Measurements from ENCODE around the gene BAIAP2.

Gene BAIAP2

GRCh38 chr17:81102869-81103268 lies 67.9 kb downstream of the BAIAP2 start:
- no peak for TF ChIP-seq POLR2A (IDR thresholded peaks at IDR 0.05; ENCODE audit: low read depth, low read length)
- DNase-seq (ENCODE audit: insufficient read length, low spot score) (no peak), FAIRE-seq (no peak)

DNA sequence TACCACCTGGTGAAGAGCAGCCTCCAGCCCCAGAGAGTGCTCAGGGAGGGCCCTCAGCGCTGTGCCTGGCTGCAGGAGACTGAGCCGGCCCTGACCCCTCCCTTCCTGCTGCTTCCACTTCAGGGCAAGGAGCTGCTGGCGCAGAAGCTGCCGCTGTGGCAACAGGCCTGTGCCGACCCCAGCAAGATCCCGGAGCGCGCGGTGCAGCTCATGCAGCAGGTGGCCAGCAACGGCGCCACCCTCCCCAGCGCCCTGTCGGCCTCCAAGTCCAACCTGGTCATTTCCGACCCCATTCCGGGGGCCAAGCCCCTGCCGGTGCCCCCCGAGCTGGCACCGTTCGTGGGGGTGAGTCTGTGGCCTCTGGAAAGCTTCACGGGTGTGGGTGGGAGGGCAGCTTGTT lies 68.4 kb downstream of the BAIAP2 start:
- TF ChIP-seq POLR2A (IDR thresholded peaks at IDR 0.05; ENCODE audit: low read depth, low read length) = no peak
- FAIRE-seq (no peak), DNase-seq (ENCODE audit: insufficient read length, low spot score) (no peak)

DNA sequence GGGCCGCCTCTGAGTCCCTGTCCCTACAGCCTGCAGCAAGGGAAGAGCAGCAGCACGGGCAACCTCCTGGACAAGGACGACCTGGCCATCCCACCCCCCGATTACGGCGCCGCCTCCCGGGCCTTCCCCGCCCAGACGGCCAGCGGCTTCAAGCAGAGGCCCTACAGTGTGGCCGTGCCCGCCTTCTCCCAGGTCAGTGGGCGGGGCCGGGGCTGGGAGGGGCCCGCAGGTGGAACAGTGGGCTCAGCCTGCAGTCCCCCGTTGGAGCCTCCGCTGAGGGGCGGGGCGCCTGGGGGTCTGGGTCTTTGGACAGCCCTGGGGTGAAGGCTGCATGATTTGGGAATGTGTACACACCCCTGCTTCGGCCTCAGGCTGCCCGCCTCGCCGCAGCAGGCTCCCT lies 71.8 kb downstream of the BAIAP2 start:
- DNase-seq (ENCODE audit: insufficient read length, low spot score) (no peak), FAIRE-seq (no peak)
- no peak for TF ChIP-seq POLR2A (IDR thresholded peaks at IDR 0.05; ENCODE audit: low read depth, low read length)

GRCh38 chr17:81108220-81108619 lies 73.3 kb downstream of the BAIAP2 start:
- no peak for TF ChIP-seq POLR2A (IDR thresholded peaks at IDR 0.05; ENCODE audit: low read depth, low read length)
- no peak for FAIRE-seq
- DNase-seq (ENCODE audit: insufficient read length, low spot score) = no peak

- DNase-seq (ENCODE audit: insufficient read length, low spot score) (no peak), FAIRE-seq (no peak)
- no peak for TF ChIP-seq POLR2A (IDR thresholded peaks at IDR 0.05; ENCODE audit: low read depth, low read length)
These were observed 75.0 kb downstream of the BAIAP2 start for GRCh38 chr17:81109957-81110356.

GRCh38 chr17:81110488-81111040 lies 75.6 kb downstream of the BAIAP2 start:
- TF ChIP-seq POLR2A (IDR thresholded peaks at IDR 0.05; ENCODE audit: low read depth, low read length) = no peak
- DNase-seq (ENCODE audit: insufficient read length, low spot score) (no peak), FAIRE-seq (no peak)

- no peak for DNase-seq (ENCODE audit: insufficient read length, low spot score)
- no peak for TF ChIP-seq POLR2A (IDR thresholded peaks at IDR 0.05; ENCODE audit: low read depth, low read length)
- FAIRE-seq = no peak
These were observed 76.1 kb downstream of the BAIAP2 start for GRCh38 chr17:81111066-81111465.

- TF ChIP-seq POLR2A (IDR thresholded peaks at IDR 0.05; ENCODE audit: low read depth, low read length) = no peak
- FAIRE-seq = no peak
These were observed 77.5 kb downstream of the BAIAP2 start for GRCh38 chr17:81112450-81112849.

DNA sequence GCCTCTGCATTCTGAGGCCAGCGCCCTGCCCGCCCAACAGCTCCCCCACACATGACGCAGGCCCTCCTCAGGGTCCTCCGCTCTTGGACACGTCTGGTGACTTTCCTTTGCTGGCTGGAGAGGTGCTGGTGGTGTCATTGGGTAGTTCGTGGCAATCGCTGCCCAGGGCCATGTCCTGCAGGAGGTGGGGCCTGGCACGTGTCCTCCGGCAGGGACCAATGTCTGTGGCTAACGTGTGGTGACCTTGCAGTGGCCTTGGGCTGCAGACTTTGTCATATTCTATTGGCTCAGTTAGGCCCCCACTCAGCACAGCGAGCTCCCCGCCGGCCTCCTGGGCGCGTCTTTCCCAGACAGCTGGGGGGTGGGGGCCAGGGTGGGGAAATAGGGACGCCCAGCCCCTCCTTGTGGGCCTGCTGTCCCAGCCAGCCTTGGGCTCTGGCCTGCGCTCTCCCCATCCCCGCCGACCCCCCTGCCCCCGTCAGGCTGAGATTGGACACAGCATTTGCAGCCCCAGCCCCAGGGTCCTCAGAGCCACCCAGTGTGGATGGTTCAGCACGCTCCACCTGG lies 78.3 kb downstream of the BAIAP2 start:
- DNase-seq (ENCODE audit: insufficient read length, low spot score) (no peak), FAIRE-seq (no peak)
- no peak for TF ChIP-seq POLR2A (IDR thresholded peaks at IDR 0.05; ENCODE audit: low read depth, low read length)

More at GRCh38 chr17:81112450-81112849, 77.5 kb downstream of the BAIAP2 start:
- no peak for DNase-seq (ENCODE audit: insufficient read length, low spot score)

DNA sequence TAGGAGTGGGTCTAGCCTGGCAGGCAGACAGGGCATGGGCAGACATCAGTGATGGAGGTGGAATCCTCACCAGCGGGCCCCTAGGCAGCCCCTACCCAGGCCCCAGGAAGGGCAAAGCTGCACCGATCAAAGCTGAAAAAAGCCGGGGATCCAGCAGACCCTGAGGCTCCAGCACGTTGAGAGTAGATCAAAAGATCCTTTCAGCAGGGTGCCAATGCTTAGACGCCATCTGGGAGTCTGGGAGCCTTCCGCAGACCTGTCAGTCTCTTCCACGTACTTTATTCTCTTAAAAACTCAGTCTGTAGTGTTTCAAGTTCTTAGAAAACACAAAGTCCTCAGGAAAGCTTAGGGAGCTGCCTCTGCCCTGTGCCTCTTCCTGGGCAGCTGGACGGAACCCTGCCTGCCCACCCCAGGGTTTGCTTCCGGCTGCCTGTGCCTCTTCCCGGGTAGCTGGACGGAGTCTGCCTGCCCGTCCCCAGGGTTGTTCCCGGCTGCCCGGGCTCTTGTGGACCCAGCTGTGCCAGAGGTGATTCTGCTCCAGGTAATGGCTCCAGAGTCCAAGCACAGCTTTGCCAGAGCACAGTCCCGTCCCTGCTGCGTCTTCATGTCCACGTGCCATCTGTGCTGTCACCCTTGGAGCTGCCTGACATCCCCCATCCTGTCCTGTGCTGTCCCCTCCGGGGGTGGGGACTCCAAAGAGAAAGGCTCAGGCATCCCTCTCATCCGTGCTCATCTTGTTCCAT lies 79.6 kb downstream of the BAIAP2 start:
- FAIRE-seq = no peak
- TF ChIP-seq POLR2A (IDR thresholded peaks at IDR 0.05; ENCODE audit: low read depth, low read length) = no peak
- no peak for DNase-seq (ENCODE audit: insufficient read length, low spot score)

DNA sequence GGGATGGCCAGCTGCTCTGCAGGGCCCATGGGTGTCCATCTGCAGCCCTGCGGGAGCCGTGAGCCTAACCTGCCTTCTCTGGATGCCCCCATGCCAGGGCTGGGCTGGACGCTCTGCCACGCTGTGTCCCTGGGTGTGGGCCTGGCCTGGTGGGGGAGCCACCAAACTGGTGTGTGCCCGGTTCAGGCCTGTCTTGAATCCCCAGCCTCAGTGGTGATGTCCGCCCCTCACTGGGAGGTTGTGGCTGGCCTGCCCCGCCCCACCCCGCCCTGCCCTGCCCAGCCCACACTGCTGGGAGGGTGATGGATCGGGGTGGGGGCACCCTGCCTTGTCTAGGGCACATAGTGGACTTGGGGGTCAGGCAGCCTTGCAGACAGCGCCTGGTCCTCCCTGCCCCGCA lies 80.3 kb downstream of the BAIAP2 start:
- no peak for TF ChIP-seq POLR2A (IDR thresholded peaks at IDR 0.05; ENCODE audit: low read depth, low read length)
- DNase-seq (ENCODE audit: insufficient read length, low spot score) = no peak
- no peak for FAIRE-seq

- DNase-seq (ENCODE audit: insufficient read length, low spot score) (no peak), FAIRE-seq (no peak)
- no peak for TF ChIP-seq POLR2A (IDR thresholded peaks at IDR 0.05; ENCODE audit: low read depth, low read length)
These were observed 81.0 kb downstream of the BAIAP2 start for GRCh38 chr17:81115749-81116464.

- FAIRE-seq = no peak
- DNase-seq (ENCODE audit: insufficient read length, low spot score) = no peak
- TF ChIP-seq POLR2A (IDR thresholded peaks at IDR 0.05; ENCODE audit: low read depth, low read length) = no peak
These were observed 81.8 kb downstream of the BAIAP2 start for GRCh38 chr17:81116704-81117103.

- DNase-seq (ENCODE audit: insufficient read length, low spot score) = no peak
- FAIRE-seq = no peak
- TF ChIP-seq POLR2A (IDR thresholded peaks at IDR 0.05; ENCODE audit: low read depth, low read length) = no peak
These were observed 82.8 kb downstream of the BAIAP2 start for GRCh38 chr17:81117672-81118198.
